Liver (tissue), 3 donors: ENCODE results near the gene TSTD2.

Source experiments
- FOXA1 ChIP-seq: IDR thresholded peaks from 2 replicates; pipeline ENCODE4 v1.6.1; 2016; ENCODE audit warnings: antibody characterized with exemption
- JUND ChIP-seq, 2 donors: IDR thresholded peaks; 2 replicates each; pipeline ENCODE4 v1.6.1; 2016; ENCODE audit warnings: antibody characterized with exemption in 2 of 2
- RAD21 ChIP-seq, 2 donors: IDR thresholded peaks; 2 replicates each; pipeline ENCODE4 v1.6.1; 2016; ENCODE audit warnings: antibody characterized with exemption in 2 of 2, mild to moderate bottlenecking in 2 of 2
- TAF1 ChIP-seq: conservative IDR thresholded peaks from 2 replicates; pipeline ENCODE4 v1.6.1; 2016; ENCODE audit warnings: antibody characterized with exemption, mild to moderate bottlenecking
- YY1 ChIP-seq: IDR thresholded peaks from 2 replicates; pipeline ENCODE4 v1.6.1; 2016; ENCODE audit warnings: antibody characterized with exemption, mild to moderate bottlenecking
- TF ChIP-seq, protein P1 (sequence below): fragments of 150-350 bp; IDR thresholded peaks from 2 replicates; pipeline ENCODE4 v1.5.1; 2017; ENCODE audit warnings: improper control_type of control experiment, low read depth, low read length; ENCODE audit not compliant: missing input control
- TF ChIP-seq, protein P2 (sequence below): IDR thresholded peaks from 2 replicates; pipeline ENCODE4 v1.6.1; 2016; ENCODE audit warnings: antibody characterized with exemption
- donor health status: healthy.
- donor health status: healthy.

DNA sequence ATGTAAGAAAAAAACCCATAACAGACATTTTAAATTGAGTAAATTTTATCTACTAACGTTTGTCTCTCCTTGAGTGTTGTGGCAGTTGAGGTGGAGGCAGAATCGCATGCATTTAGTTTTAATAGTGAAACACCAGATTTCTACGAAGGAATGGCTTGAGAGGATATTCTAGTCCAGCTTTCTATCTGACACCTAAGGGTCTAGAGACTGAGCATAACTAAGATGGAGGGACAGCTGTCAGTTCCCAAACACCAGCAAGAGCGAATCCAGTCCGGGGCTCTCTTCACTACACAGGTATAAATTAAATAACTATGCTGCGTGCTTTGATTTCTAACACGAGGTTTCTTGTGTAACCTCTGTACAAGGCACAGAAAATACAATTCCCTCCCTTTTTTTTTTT is 1.9 kb upstream of the TSTD2 start:
- TF ChIP-seq, protein P1, sequence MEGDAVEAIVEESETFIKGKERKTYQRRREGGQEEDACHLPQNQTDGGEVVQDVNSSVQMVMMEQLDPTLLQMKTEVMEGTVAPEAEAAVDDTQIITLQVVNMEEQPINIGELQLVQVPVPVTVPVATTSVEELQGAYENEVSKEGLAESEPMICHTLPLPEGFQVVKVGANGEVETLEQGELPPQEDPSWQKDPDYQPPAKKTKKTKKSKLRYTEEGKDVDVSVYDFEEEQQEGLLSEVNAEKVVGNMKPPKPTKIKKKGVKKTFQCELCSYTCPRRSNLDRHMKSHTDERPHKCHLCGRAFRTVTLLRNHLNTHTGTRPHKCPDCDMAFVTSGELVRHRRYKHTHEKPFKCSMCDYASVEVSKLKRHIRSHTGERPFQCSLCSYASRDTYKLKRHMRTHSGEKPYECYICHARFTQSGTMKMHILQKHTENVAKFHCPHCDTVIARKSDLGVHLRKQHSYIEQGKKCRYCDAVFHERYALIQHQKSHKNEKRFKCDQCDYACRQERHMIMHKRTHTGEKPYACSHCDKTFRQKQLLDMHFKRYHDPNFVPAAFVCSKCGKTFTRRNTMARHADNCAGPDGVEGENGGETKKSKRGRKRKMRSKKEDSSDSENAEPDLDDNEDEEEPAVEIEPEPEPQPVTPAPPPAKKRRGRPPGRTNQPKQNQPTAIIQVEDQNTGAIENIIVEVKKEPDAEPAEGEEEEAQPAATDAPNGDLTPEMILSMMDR = no peak
- no peak for TF ChIP-seq TAF1
- TF ChIP-seq, protein P2, sequence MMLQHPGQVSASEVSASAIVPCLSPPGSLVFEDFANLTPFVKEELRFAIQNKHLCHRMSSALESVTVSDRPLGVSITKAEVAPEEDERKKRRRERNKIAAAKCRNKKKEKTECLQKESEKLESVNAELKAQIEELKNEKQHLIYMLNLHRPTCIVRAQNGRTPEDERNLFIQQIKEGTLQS = no peak
- TF ChIP-seq RAD21 (IDR thresholded peaks at IDR 0.05) = no peak
- no peak for TF ChIP-seq FOXA1
- TF ChIP-seq YY1 = no peak
- no peak for TF ChIP-seq JUND (IDR thresholded peaks at IDR 0.05)
